Gastrocnemius medialis (tissue), 4 donors: ENCODE measurements around the gene RPS6KC1. TPM values are rescaled to one million over a fixed set of nuclear protein-coding genes. Genes with fewer than 3 reads are reported as not detected.
"Not testable (repeated sequence)": the region's sequence is repeated elsewhere in the genome, so short reads cannot be mapped to it uniquely, and the experiment has no call there.

Source experiments
- ATAC-seq, 2 donors: fragments of 150-250 bp; one replicate each; pipeline ENCODE4 v1.9.1; 2016
- DNase-seq, 2 donors: peaks; one replicate each; pipeline ENCODE4 v3.0.0-alpha.2; 2019
- H3K27ac ChIP-seq, 4 donors: fragments of 200-600 bp; sonication (generic); 1 replicate in 1 of 4; 2 replicates in 3 of 4; pipeline ENCODE4 v1.5.1; 2016 to 2018; ENCODE audit warnings: mild to moderate bottlenecking in 2 of 4, moderate library complexity in 1 of 4
- H3K27me3 ChIP-seq, 3 donors: fragments of 200-600 bp; sonication (generic) in 2 of 3; 1 replicate in 1 of 3; 2 replicates in 2 of 3; pipeline versions ENCODE4 v1.5.1 to v1.6.0; 2016 to 2019; ENCODE audit warnings: mild to moderate bottlenecking in 1 of 3, moderate library complexity in 1 of 3
- H3K36me3 ChIP-seq, 2 donors: fragments of 200-600 bp; sonication (generic) in 1 of 2; one replicate each; pipeline ENCODE4 v1.5.1; 2017 to 2018
- H3K4me1 ChIP-seq, 2 donors: fragments of 200-600 bp; sonication (generic) in 1 of 2; one replicate each; pipeline ENCODE4 v1.5.1; 2016 to 2017; ENCODE audit warnings: mild to moderate bottlenecking in 2 of 2
- H3K4me3 ChIP-seq, 4 donors: fragments of 200-600 bp; sonication (generic) in 3 of 4; 1 replicate in 1 of 4; 2 replicates in 3 of 4; pipeline ENCODE4 v1.5.1; 2016 to 2019; ENCODE audit warnings: mild to moderate bottlenecking in 2 of 4
- H3K9me3 ChIP-seq, 3 donors: fragments of 200-600 bp; sonication (generic) in 2 of 3; 1 replicate in 1 of 3; 2 replicates in 2 of 3; pipeline ENCODE4 v1.5.1; 2016 to 2019
- CTCF ChIP-seq, 5 experiments: fragments of 450-650 bp in 3 of 5; fragments of 200-600 bp in 2 of 5; sonication (generic) in 2 of 5; IDR thresholded peaks in 4 of 5; conservative IDR thresholded peaks in 1 of 5; 1 replicate in 4 of 5; 2 replicates in 1 of 5; pipeline ENCODE4 v1.5.1; 2016 to 2019; ENCODE audit warnings: antibody characterized with exemption in 5 of 5, mild to moderate bottlenecking in 3 of 5, moderate library complexity in 3 of 5
- POLR2A ChIP-seq, 2 donors: fragments of 450-650 bp; IDR thresholded peaks; one replicate each; pipeline ENCODE4 v1.6.1; 2017; ENCODE audit warnings: antibody characterized with exemption in 2 of 2, mild to moderate bottlenecking in 2 of 2, moderate library complexity in 2 of 2
- in situ Hi-C, 4 donors: fragments of 200-750 bp; cut with MboI; loops; one replicate each; pipeline versions ENCODE4 v1.15.0 to v1.8.0; 2017; ENCODE audit warnings: low sequenced_read_pairs in 4 of 4
- intact Hi-C: fragments of 100-400 bp; cut with DNase I; formaldehyde crosslinking; loops from one replicate; pipeline ENCODE4 v1.15.1; 2023; ENCODE audit warnings: low total_unique reads
- total RNA-seq, 4 donors: library from RNA; depleted of rRNA; stranded (reverse); fragments of >200 nt; gene quantifications; one replicate each; pipeline versions ENCODE4 v1.1.0 to v1.2.3, GENCODE V29; 2016

Gene RPS6KC1
- total RNA-seq, 4 donors from 2014 or later, result 14.5 to 22.2 (median 16.2) TPM

- H3K27ac ChIP-seq, result no peak overlapping the region
- H3K27me3 ChIP-seq, result no peaks in the 10 kb centered on the region
- in situ Hi-C loops (no loop called here), intact Hi-C loops (no loop called here)
- DNase-seq (no peak), ATAC-seq (no peak)
- no peak overlapping the region for H3K4me3 ChIP-seq
- no peaks in the 10 kb centered on the region for H3K9me3 ChIP-seq
- H3K36me3 ChIP-seq, result no peaks in the 10 kb centered on the region
- no peaks in the 10 kb centered on the region for H3K4me1 ChIP-seq
- no peak for TF ChIP-seq CTCF (IDR thresholded peaks at IDR 0.05 in 4 of 5, conservative IDR thresholded peaks at IDR 0.05 in 1 of 5)
- TF ChIP-seq POLR2A (IDR thresholded peaks at IDR 0.05), result no peak
Measured at GRCh38 chr1:213303286-213303685, 252.2 kb downstream of the RPS6KC1 start.

GRCh38 chr1:213315571-213315970 lies 264.5 kb downstream of the RPS6KC1 start:
- Histone ChIP-seq H3K27me3 (no peaks in the 10 kb centered on the region), H3K36me3 (no peaks in the 10 kb centered on the region), H3K4me1 (no peaks in the 10 kb centered on the region), H3K9me3 (no peaks in the 10 kb centered on the region), H3K27ac (no peak overlapping the region), H3K4me3 (no peak overlapping the region)
- TF ChIP-seq POLR2A (IDR thresholded peaks at IDR 0.05), result no peak
- no peak for TF ChIP-seq CTCF (IDR thresholded peaks at IDR 0.05 in 4 of 5, conservative IDR thresholded peaks at IDR 0.05 in 1 of 5)
- no peak for DNase-seq
- intact Hi-C loops (no loop called here), in situ Hi-C loops (no loop called here)
- ATAC-seq, result no peak

- H3K4me1 ChIP-seq, H3K4me3 ChIP-seq, H3K27ac ChIP-seq, in situ Hi-C loops, intact Hi-C loops, H3K36me3 ChIP-seq, DNase-seq, H3K9me3 ChIP-seq, ATAC-seq, H3K27me3 ChIP-seq: not testable (repeated sequence)
Measured at GRCh38 chr1:213318458-213318857, 267.4 kb downstream of the RPS6KC1 start.

- in situ Hi-C loops (no loop called here), intact Hi-C loops (no loop called here)
- no peak for DNase-seq
- Histone ChIP-seq H3K27me3 (no peaks in the 10 kb centered on the region), H3K36me3 (no peaks in the 10 kb centered on the region), H3K4me1 (no peaks in the 10 kb centered on the region), H3K4me3 (no peak overlapping the region), H3K27ac (no peak overlapping the region), H3K9me3 (no peaks in the 10 kb centered on the region)
- no peak for TF ChIP-seq CTCF (IDR thresholded peaks at IDR 0.05 in 4 of 5, conservative IDR thresholded peaks at IDR 0.05 in 1 of 5)
- no peak for TF ChIP-seq POLR2A (IDR thresholded peaks at IDR 0.05)
- no peak for ATAC-seq
Measured at GRCh38 chr1:213320191-213320870, 269.3 kb downstream of the RPS6KC1 start.

Other genes with a start within 250 kb of the RPS6KC1 start
- gene SPATA45, start 203.6 kb upstream of the RPS6KC1 start, total RNA-seq, result not detected
- gene FLVCR1, start 193.0 kb upstream of the RPS6KC1 start, total RNA-seq, result 10 to 100 TPM in 1 of 4 donors, 1 to 10 TPM in 2, under 1 TPM in 1; 0.66 to 19.8 (median 1.7) TPM
- gene VASH2, start 100.7 kb upstream of the RPS6KC1 start, total RNA-seq, result 1 to 10 TPM in 1 of 4 donors, not detected in 3; 1.5 TPM
- 10 to 100 TPM; 17.7 to 33.2 (median 25.1) TPM for gene ANGEL2, start 35.4 kb upstream of the RPS6KC1 start, total RNA-seq